ENCODE data around the gene SSC5D.

DNA sequence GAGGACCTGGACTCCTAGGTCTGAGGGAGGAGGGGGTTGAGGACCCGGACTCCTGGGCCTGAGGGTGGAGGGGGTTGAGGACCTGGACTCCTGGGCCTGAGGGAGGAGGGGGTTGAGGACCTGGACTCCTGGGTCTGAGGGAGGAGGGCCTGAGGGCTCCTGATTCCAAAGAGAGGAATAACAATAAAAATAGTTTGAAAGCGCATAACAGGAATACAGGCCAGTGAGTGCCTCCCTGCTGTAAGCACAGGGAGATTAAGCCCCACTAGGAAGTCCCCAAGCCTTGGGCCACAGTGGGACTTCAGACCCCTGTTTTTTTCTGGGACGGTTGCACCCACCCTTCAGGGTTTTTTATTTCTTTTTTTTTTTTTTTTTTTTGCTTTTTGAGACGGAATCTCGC lies 49.9 kb downstream of the SSC5D start:
- TF ChIP-seq POLR2A (IDR thresholded peaks at IDR 0.05) (no peak), POLR2AphosphoS5 (IDR thresholded peaks at IDR 0.05) (no peak)
- TF ChIP-seq, protein P1, sequence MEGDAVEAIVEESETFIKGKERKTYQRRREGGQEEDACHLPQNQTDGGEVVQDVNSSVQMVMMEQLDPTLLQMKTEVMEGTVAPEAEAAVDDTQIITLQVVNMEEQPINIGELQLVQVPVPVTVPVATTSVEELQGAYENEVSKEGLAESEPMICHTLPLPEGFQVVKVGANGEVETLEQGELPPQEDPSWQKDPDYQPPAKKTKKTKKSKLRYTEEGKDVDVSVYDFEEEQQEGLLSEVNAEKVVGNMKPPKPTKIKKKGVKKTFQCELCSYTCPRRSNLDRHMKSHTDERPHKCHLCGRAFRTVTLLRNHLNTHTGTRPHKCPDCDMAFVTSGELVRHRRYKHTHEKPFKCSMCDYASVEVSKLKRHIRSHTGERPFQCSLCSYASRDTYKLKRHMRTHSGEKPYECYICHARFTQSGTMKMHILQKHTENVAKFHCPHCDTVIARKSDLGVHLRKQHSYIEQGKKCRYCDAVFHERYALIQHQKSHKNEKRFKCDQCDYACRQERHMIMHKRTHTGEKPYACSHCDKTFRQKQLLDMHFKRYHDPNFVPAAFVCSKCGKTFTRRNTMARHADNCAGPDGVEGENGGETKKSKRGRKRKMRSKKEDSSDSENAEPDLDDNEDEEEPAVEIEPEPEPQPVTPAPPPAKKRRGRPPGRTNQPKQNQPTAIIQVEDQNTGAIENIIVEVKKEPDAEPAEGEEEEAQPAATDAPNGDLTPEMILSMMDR (IDR thresholded peaks at IDR 0.05 in 8 of 11, conservative IDR thresholded peaks at IDR 0.05 in 3 of 11): no peak

Data from spleen (tissue), 7 donors.